Endothelial cell of umbilical vein (primary cell): ENCODE measurements around the gene ZNF8.

Experiments used
- CTCF ChIP-seq, 2 donors: IDR thresholded peaks; 1 replicate in 1 of 2; 2 replicates in 1 of 2; pipeline ENCODE4 v1.5.1; 2011; ENCODE audit warnings: low read length in 2 of 2, mild to moderate bottlenecking in 2 of 2, moderate library complexity in 2 of 2, control low read depth in 1 of 2, inconsistent platforms in 1 of 2, low read depth in 1 of 2; ENCODE audit not compliant: insufficient read depth in 1 of 2; ENCODE audit errors: extremely low read depth in 1 of 2
- EZH2 ChIP-seq: IDR thresholded peaks from 2 replicates; pipeline ENCODE4 v1.6.1; 2012; ENCODE audit warnings: borderline replicate concordance, low read depth, mild to moderate bottlenecking, moderate library complexity, low read length, inconsistent platforms; ENCODE audit not compliant: severe bottlenecking
- MAX ChIP-seq: IDR thresholded peaks from 2 replicates; pipeline ENCODE4 v1.6.1; 2011; ENCODE audit not compliant: insufficient read depth, insufficient read length
- POLR2A ChIP-seq: IDR thresholded peaks from 2 replicates; pipeline ENCODE4 v1.6.1; 2012; ENCODE audit warnings: low read depth, mild to moderate bottlenecking, control low read depth, low read length
- POLR2AphosphoS5 ChIP-seq: IDR thresholded peaks from 2 replicates; pipeline ENCODE4 v1.6.1; 2012; ENCODE audit warnings: low read depth, mild to moderate bottlenecking, control low read depth, low read length, moderate library complexity; ENCODE audit not compliant: insufficient read depth

GRCh38 chr19:58332697-58333096, 53.9 kb downstream of the ZNF8 start:
- TF ChIP-seq CTCF (IDR thresholded peaks at IDR 0.05; ENCODE audit: extremely low read depth in 1 of 2, insufficient read depth in 1 of 2, low read depth in 1 of 2, low read length in 2 of 2) = no peak
- no peak for TF ChIP-seq POLR2AphosphoS5
- TF ChIP-seq EZH2 = no peak
- no peak for TF ChIP-seq POLR2A
- TF ChIP-seq MAX = no peak
